ENCODE data around the gene SYTL1. TPM values are rescaled to one million over a fixed set of nuclear protein-coding genes. Genes with fewer than 3 reads are reported as not detected.

The SYTL1 gene
- total RNA-seq, 1 experiment from 2014 or later: 75.9 TPM

DNA sequence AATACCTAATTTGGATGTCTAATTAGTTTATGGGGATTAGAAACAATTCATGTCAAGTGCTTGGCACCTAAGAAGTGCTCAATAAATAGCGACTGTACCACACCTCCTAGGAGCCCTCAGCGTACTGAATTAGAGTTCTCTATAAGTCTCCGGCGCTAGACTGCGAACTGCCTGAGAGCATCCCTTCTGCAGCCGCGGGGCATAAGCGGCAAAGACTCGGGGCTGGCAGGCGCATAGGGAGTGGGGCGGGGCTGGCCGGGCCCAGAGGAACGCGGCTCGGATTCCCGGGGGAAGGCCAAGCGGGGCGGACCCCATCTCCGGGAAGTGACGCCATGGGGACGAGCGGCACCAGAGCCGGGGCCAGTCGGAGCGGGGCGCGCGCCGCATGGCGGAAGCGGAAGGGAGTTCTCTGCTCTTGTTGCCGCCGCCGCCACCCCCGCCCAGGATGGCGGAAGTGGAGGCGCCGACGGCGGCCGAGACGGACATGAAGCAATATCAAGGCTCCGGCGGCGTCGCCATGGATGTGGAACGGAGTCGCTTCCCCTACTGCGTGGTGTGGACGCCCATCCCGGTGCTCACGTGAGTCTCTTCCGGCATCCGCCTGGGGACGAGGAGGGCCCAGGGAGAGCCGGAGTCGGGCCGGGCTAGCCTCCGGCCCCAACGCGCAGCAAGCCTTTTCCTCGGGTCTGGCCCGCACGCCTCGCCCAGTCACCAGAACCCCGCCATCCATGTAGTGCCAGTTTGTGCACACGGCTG, 19.8 kb upstream of the SYTL1 start, which contains the start of gene TMEM222:
TMEM222 (plus strand) TSS at position 351 of the 756 bp plus-strand sequence; CDS start at position 386, 35 bp downstream.
- H2AFZ ChIP-seq (ENCODE audit: low read depth, low read length, poor library complexity, severe bottlenecking): peak within 1 kb of the TSS; percentile 88
- peak within 1 kb of the TSS; percentile 99 to 100 for H3K4me3 ChIP-seq (replicated peaks in 1 of 2; ENCODE audit: low read depth in 1 of 2, low read length in 2 of 2)
- H4K20me1 ChIP-seq (ENCODE audit: insufficient read depth): no peaks in the 10 kb centered on the region
- H3K79me2 ChIP-seq (ENCODE audit: insufficient read depth, low read length): peaks cover 49% of the 10 kb centered on the region
- no TSS peak for BruUV-seq (replicated peaks)
- ATAC-seq: peak; percentile 96
- peak within 1 kb of the TSS; percentile 81 for H3K27ac ChIP-seq (ENCODE audit: low read depth, low read length)
- peak within 1 kb of the TSS; percentile 91 for H3K4me2 ChIP-seq (ENCODE audit: low read length)
- no peaks in the 10 kb centered on the region for H3K9me3 ChIP-seq (ENCODE audit: control insufficient read depth in 1 of 2, insufficient read depth in 1 of 2, low read depth in 1 of 2, low read length in 2 of 2)
- peaks cover 7 to 21% of the 10 kb centered on the region in 2 experiments; a peak in 3 of 4 replicates for H3K4me1 ChIP-seq (ENCODE audit: control insufficient read depth in 1 of 2, insufficient read depth in 2 of 2, low read length in 2 of 2)
- H3K36me3 ChIP-seq (ENCODE audit: control insufficient read depth in 1 of 2, insufficient read depth in 2 of 2, low read length in 2 of 2): peaks cover 11 to 26% of the 10 kb centered on the region in 2 experiments; a peak in 3 of 4 replicates
- ChIA-PET POLR2A (interaction anchor here (1.0 kb wide), 1 partner anchor 44 kb away, joined by 4 read pairs; no protein-coding TSS in a partner anchor), CTCF (interaction anchor here (0.6 to 1.2 kb wide), 2 partner anchors 69 to 212 kb away, joined by 3 read pairs; no protein-coding TSS in a partner anchor), RAD21 (ENCODE audit: low non-redundant PET in 1 of 2, low total read pairs in 2 of 2, uncharacterized antibody in 2 of 2, unreplicated experiment in 2 of 2) (no interaction called here)
- peak; percentile 92 for DNase-seq (ENCODE audit: low read depth, low spot score)
- intact Hi-C loops (cut with micrococcal nuclease): no loop called here
- H3K9ac ChIP-seq (ENCODE audit: low read length): peak within 1 kb of the TSS; percentile 99
- no peaks in the 10 kb centered on the region for H3K27me3 ChIP-seq (ENCODE audit: insufficient read depth, low read length)
- no peaks in the 10 kb centered on the region for H3K9me2 ChIP-seq (ENCODE audit: insufficient read depth)
- TF ChIP-seq POLR2A (IDR thresholded peaks at IDR 0.05; ENCODE audit: borderline replicate concordance, extremely low read depth, insufficient read depth, insufficient read length) (peak; percentile 69), SIN3A (IDR thresholded peaks at IDR 0.05; ENCODE audit: low read depth) (peak; percentile 96), ELF1 (IDR thresholded peaks at IDR 0.05; ENCODE audit: borderline replicate concordance, low read depth) (peak; percentile 98), EGR1 (IDR thresholded peaks at IDR 0.05; ENCODE audit: low read depth) (peak; percentile 98), FOSL1 (IDR thresholded peaks at IDR 0.05; ENCODE audit: low read depth) (0 out of 2 replicates have a peak, but pooled peaks have one; percentile 25), YY1 (IDR thresholded peaks at IDR 0.05; ENCODE audit: extremely low read depth, insufficient replicate concordance, low read depth, low read length) (peak; percentile 84), ZFX (IDR thresholded peaks at IDR 0.05) (peak; percentile 86), ZNF274 (IDR thresholded peaks at IDR 0.05; ENCODE audit: low read depth, low read length) (no peak), POLR2AphosphoS5 (IDR thresholded peaks at IDR 0.05; ENCODE audit: low read depth, low read length) (peak; percentile 88), CBX3 (IDR thresholded peaks at IDR 0.05; ENCODE audit: low read depth) (peak; percentile 99), SRF (IDR thresholded peaks at IDR 0.05; ENCODE audit: low read depth) (peak; percentile 92), SP1 (IDR thresholded peaks at IDR 0.05; ENCODE audit: low read depth) (peak; percentile 91), JUND (IDR thresholded peaks at IDR 0.05) (peak; percentile 58; the same call in 1 of the 2 replicates), EZH2 (IDR thresholded peaks at IDR 0.05) (no peak), RAD21 (IDR thresholded peaks at IDR 0.05; ENCODE audit: low read depth) (no peak), EZH2phosphoT487 (IDR thresholded peaks at IDR 0.05; ENCODE audit: borderline replicate concordance) (no peak), TCF7L2 (IDR thresholded peaks at IDR 0.05; ENCODE audit: borderline replicate concordance, extremely low read depth, insufficient read depth, insufficient read length) (peak; percentile 91), CEBPB (IDR thresholded peaks at IDR 0.05; ENCODE audit: low read depth) (peak; percentile 83; the same call in 1 of the 2 replicates)
- TF ChIP-seq, protein P1, sequence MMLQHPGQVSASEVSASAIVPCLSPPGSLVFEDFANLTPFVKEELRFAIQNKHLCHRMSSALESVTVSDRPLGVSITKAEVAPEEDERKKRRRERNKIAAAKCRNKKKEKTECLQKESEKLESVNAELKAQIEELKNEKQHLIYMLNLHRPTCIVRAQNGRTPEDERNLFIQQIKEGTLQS (IDR thresholded peaks at IDR 0.05): no peak
- TF ChIP-seq, protein P2, sequence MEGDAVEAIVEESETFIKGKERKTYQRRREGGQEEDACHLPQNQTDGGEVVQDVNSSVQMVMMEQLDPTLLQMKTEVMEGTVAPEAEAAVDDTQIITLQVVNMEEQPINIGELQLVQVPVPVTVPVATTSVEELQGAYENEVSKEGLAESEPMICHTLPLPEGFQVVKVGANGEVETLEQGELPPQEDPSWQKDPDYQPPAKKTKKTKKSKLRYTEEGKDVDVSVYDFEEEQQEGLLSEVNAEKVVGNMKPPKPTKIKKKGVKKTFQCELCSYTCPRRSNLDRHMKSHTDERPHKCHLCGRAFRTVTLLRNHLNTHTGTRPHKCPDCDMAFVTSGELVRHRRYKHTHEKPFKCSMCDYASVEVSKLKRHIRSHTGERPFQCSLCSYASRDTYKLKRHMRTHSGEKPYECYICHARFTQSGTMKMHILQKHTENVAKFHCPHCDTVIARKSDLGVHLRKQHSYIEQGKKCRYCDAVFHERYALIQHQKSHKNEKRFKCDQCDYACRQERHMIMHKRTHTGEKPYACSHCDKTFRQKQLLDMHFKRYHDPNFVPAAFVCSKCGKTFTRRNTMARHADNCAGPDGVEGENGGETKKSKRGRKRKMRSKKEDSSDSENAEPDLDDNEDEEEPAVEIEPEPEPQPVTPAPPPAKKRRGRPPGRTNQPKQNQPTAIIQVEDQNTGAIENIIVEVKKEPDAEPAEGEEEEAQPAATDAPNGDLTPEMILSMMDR (IDR thresholded peaks at IDR 0.05 in 2 of 3, conservative IDR thresholded peaks at IDR 0.05 in 1 of 3; ENCODE audit: borderline replicate concordance in 1 of 3, insufficient read depth in 1 of 3, low read depth in 2 of 3, low read length in 2 of 3): no peak
- TF ChIP-seq, protein P3, sequence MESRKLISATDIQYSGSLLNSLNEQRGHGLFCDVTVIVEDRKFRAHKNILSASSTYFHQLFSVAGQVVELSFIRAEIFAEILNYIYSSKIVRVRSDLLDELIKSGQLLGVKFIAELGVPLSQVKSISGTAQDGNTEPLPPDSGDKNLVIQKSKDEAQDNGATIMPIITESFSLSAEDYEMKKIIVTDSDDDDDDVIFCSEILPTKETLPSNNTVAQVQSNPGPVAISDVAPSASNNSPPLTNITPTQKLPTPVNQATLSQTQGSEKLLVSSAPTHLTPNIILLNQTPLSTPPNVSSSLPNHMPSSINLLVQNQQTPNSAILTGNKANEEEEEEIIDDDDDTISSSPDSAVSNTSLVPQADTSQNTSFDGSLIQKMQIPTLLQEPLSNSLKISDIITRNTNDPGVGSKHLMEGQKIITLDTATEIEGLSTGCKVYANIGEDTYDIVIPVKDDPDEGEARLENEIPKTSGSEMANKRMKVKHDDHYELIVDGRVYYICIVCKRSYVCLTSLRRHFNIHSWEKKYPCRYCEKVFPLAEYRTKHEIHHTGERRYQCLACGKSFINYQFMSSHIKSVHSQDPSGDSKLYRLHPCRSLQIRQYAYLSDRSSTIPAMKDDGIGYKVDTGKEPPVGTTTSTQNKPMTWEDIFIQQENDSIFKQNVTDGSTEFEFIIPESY (IDR thresholded peaks at IDR 0.05; ENCODE audit: extremely low read depth, insufficient replicate concordance, low read length): peak; percentile 81
- TF ChIP-seq, protein P4, sequence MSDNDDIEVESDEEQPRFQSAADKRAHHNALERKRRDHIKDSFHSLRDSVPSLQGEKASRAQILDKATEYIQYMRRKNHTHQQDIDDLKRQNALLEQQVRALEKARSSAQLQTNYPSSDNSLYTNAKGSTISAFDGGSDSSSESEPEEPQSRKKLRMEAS (IDR thresholded peaks at IDR 0.05): peak; percentile 97
